HAP-1 (cell line): ENCODE measurements around the gene MYRIP.
"Not testable (repeated sequence)": the region's sequence is repeated elsewhere in the genome, so short reads cannot be mapped to it uniquely, and the experiment has no call there.

Experiments
- DNase-seq, 2 experiments: peaks; one replicate each; pipeline ENCODE4 v3.0.0-alpha.2; 2016 to 2020; ENCODE audit warnings: low spot score in 2 of 2
- H3K27me3 ChIP-seq: fragments of 250-450 bp; sonication (Bioruptor Pico); 2 replicates; pipeline ENCODE4 v1.5.1; 2020; ENCODE audit warnings: low read depth, mild to moderate bottlenecking, moderate library complexity
- H3K36me3 ChIP-seq: fragments of 250-450 bp; sonication (Bioruptor Pico); replicated peaks from 2 replicates; pipeline ENCODE4 v1.5.1; 2020; ENCODE audit warnings: mild to moderate bottlenecking
- H3K4me1 ChIP-seq: fragments of 250-450 bp; sonication (Bioruptor Pico); 2 replicates; pipeline ENCODE4 v1.5.1; 2020; ENCODE audit warnings: mild to moderate bottlenecking
- H3K4me3 ChIP-seq: fragments of 250-450 bp; sonication (Bioruptor Pico); 2 replicates; pipeline ENCODE4 v1.5.1; 2020; ENCODE audit warnings: mild to moderate bottlenecking, moderate library complexity
- H3K9me3 ChIP-seq: fragments of 250-450 bp; sonication (Bioruptor Pico); 2 replicates; pipeline ENCODE4 v1.5.1; 2020; ENCODE audit warnings: mild to moderate bottlenecking, moderate library complexity
- in situ Hi-C: fragments of 300-500 bp; cut with MboI; formaldehyde crosslinking; loops from 3 replicates; pipeline ENCODE4 v1.14.3; 2020; ENCODE audit warnings: low sequenced_read_pairs, inconsistent platforms, mixed read lengths

MYRIP gene

GRCh38 chr3:39809181-39809994 lies at the start of gene MYRIP:
Gene MYRIP, plus strand, starts transcription at chr3:39809609. Its CDS starts 91,208 bp downstream, at chr3:39900817.
- Histone ChIP-seq H3K4me1 (peaks cover 6% of the 10 kb centered on the region), H3K4me3 (peak within 1 kb of the TSS; percentile 64), H3K36me3 (no peaks in the 10 kb centered on the region), H3K9me3 (no peaks in the 10 kb centered on the region), H3K27me3 (no peaks in the 10 kb centered on the region)
- in situ Hi-C loops = loop anchor here (10.0 kb wide), 1 partner anchor 365 kb away; no protein-coding TSS in a partner anchor
- peak; percentile 87 to 91 for DNase-seq

- DNase-seq = no peak
- in situ Hi-C loops = no loop called here
- no peaks in the 10 kb centered on the region for H3K36me3 ChIP-seq
- no peak overlapping the region for H3K4me3 ChIP-seq
- no peaks in the 10 kb centered on the region for H3K4me1 ChIP-seq
- H3K27me3 ChIP-seq = peaks cover 10% of the 10 kb centered on the region; the same call in 1 of the 2 replicates
- no peaks in the 10 kb centered on the region; the same call in 1 of the 2 replicates for H3K9me3 ChIP-seq
Measured at GRCh38 chr3:39760325-39760724, 49.1 kb upstream of the MYRIP start.

GRCh38 chr3:39762537-39763070 lies 46.8 kb upstream of the MYRIP start:
- DNase-seq = no peak
- Histone ChIP-seq H3K36me3 (no peaks in the 10 kb centered on the region), H3K9me3 (no peaks in the 10 kb centered on the region), H3K27me3 (peaks cover 10% of the 10 kb centered on the region; the same call in 1 of the 2 replicates), H3K4me3 (no peak overlapping the region), H3K4me1 (no peaks in the 10 kb centered on the region)
- in situ Hi-C loops = no loop called here

GRCh38 chr3:39763390-39763789 lies 46.0 kb upstream of the MYRIP start:
- no peaks in the 10 kb centered on the region for H3K4me1 ChIP-seq
- in situ Hi-C loops = no loop called here
- no peak for DNase-seq

GRCh38 chr3:39765575-39765974 lies 43.8 kb upstream of the MYRIP start:
- no peak overlapping the region for H3K4me3 ChIP-seq
- no peak for DNase-seq
- in situ Hi-C loops = no loop called here

More at GRCh38 chr3:39763390-39763789, 46.0 kb upstream of the MYRIP start:
- Histone ChIP-seq H3K27me3 (peaks cover 6% of the 10 kb centered on the region; the same call in 1 of the 2 replicates), H3K36me3 (no peaks in the 10 kb centered on the region), H3K9me3 (no peaks in the 10 kb centered on the region), H3K4me3 (no peak overlapping the region)

GRCh38 chr3:39766433-39766832 lies 43.0 kb upstream of the MYRIP start:
- no peak for DNase-seq
- no peaks in the 10 kb centered on the region for H3K4me1 ChIP-seq
- no peak overlapping the region for H3K4me3 ChIP-seq
- no peaks in the 10 kb centered on the region for H3K9me3 ChIP-seq
- no peaks in the 10 kb centered on the region for H3K36me3 ChIP-seq
- peaks cover 3% of the 10 kb centered on the region; the same call in 1 of the 2 replicates for H3K27me3 ChIP-seq
- in situ Hi-C loops = no loop called here

More at GRCh38 chr3:39765575-39765974, 43.8 kb upstream of the MYRIP start:
- Histone ChIP-seq H3K9me3 (no peaks in the 10 kb centered on the region), H3K27me3 (peaks cover 3% of the 10 kb centered on the region; the same call in 1 of the 2 replicates), H3K36me3 (no peaks in the 10 kb centered on the region), H3K4me1 (no peaks in the 10 kb centered on the region)

- in situ Hi-C loops, H3K4me1 ChIP-seq, H3K36me3 ChIP-seq, H3K4me3 ChIP-seq, DNase-seq, H3K9me3 ChIP-seq, H3K27me3 ChIP-seq: not testable (repeated sequence)
Measured at GRCh38 chr3:39766909-39767308, 42.5 kb upstream of the MYRIP start.

- in situ Hi-C loops, H3K4me1 ChIP-seq, H3K4me3 ChIP-seq, DNase-seq, H3K36me3 ChIP-seq, H3K27me3 ChIP-seq, H3K9me3 ChIP-seq: not testable (repeated sequence)
Measured at GRCh38 chr3:39778168-39778567, 31.2 kb upstream of the MYRIP start.

- H3K9me3 ChIP-seq = no peaks in the 10 kb centered on the region; the same call in 1 of the 2 replicates
- DNase-seq = no peak
- no peak overlapping the region for H3K4me3 ChIP-seq
- no peaks in the 10 kb centered on the region for H3K4me1 ChIP-seq
- in situ Hi-C loops = no loop called here
- peaks cover 3% of the 10 kb centered on the region; the same call in 1 of the 2 replicates for H3K27me3 ChIP-seq
- H3K36me3 ChIP-seq = no peaks in the 10 kb centered on the region
Measured at GRCh38 chr3:39779511-39780230, 29.7 kb upstream of the MYRIP start.

GRCh38 chr3:39780352-39780751 lies 29.1 kb upstream of the MYRIP start:
- H3K9me3 ChIP-seq = no peaks in the 10 kb centered on the region; the same call in 1 of the 2 replicates
- in situ Hi-C loops = no loop called here
- H3K4me3 ChIP-seq = no peak overlapping the region
- H3K36me3 ChIP-seq = no peaks in the 10 kb centered on the region
- no peaks in the 10 kb centered on the region for H3K4me1 ChIP-seq
- H3K27me3 ChIP-seq = peaks cover 3% of the 10 kb centered on the region; the same call in 1 of the 2 replicates
- DNase-seq = no peak

- Histone ChIP-seq H3K9me3 (no peaks in the 10 kb centered on the region; the same call in 1 of the 2 replicates), H3K4me1 (no peaks in the 10 kb centered on the region), H3K36me3 (no peaks in the 10 kb centered on the region), H3K4me3 (no peak overlapping the region), H3K27me3 (peaks cover 3% of the 10 kb centered on the region; the same call in 1 of the 2 replicates)
- DNase-seq = no peak
- in situ Hi-C loops = no loop called here
Measured at GRCh38 chr3:39781025-39781424, 28.4 kb upstream of the MYRIP start.

GRCh38 chr3:39781632-39782031 lies 27.8 kb upstream of the MYRIP start:
- Histone ChIP-seq H3K36me3 (no peaks in the 10 kb centered on the region), H3K27me3 (peaks cover 3% of the 10 kb centered on the region; the same call in 1 of the 2 replicates), H3K4me3 (no peak overlapping the region), H3K4me1 (no peaks in the 10 kb centered on the region), H3K9me3 (no peaks in the 10 kb centered on the region; the same call in 1 of the 2 replicates)
- in situ Hi-C loops = no loop called here
- DNase-seq = no peak

- Histone ChIP-seq H3K4me3 (no peak overlapping the region), H3K4me1 (no peaks in the 10 kb centered on the region), H3K27me3 (peaks cover 3% of the 10 kb centered on the region; the same call in 1 of the 2 replicates), H3K9me3 (no peaks in the 10 kb centered on the region; the same call in 1 of the 2 replicates), H3K36me3 (no peaks in the 10 kb centered on the region)
- no peak for DNase-seq
- in situ Hi-C loops = no loop called here
Measured at GRCh38 chr3:39783680-39784079, 25.7 kb upstream of the MYRIP start.
